ENCODE results near the gene OR52K1. TPM values are rescaled to one million over a fixed set of nuclear protein-coding genes. Genes with fewer than 3 reads are reported as not detected.

Gene OR52K1
- total RNA-seq, 4 donors from 2014 or later, result not detected

- intact Hi-C loops (cut with DNase I; ENCODE audit: low total_unique reads) (no loop called here), in situ Hi-C loops (cut with MboI; ENCODE audit: low pct_ligation_motif_present in 1 of 4, low pct_unique_long_range_greater_than_20kb in 1 of 4, low sequenced_read_pairs in 3 of 4) (no loop called here)
- Histone ChIP-seq H3K36me3 (no peaks in the 10 kb centered on the region), H3K27ac (no peak overlapping the region), H3K4me1 (peaks cover 0 to 9% (median 3%) of the 10 kb centered on the region in 4 donors), H3K27me3 (no peaks in the 10 kb centered on the region), H3K9me3 (no peaks in the 10 kb centered on the region), H3K4me3 (no peak overlapping the region)
- no peak for DNase-seq
- TF ChIP-seq EP300 (IDR thresholded peaks at IDR 0.05; ENCODE audit: low read depth) (no peak), POLR2AphosphoS5 (IDR thresholded peaks at IDR 0.05) (no peak), POLR2A (IDR thresholded peaks at IDR 0.05) (no peak), CTCF (IDR thresholded peaks at IDR 0.05) (no peak)
- WGBS, 2 donors (ENCODE audit: low coverage in 1 of 2), result 0 to 32% methylated on average over 1 of the region's 1 CpG
These were observed 27.0 kb upstream of the OR52K1 start for GRCh38 chr11:4455419-4455818.

GRCh38 chr11:4459500-4459899 lies 22.9 kb upstream of the OR52K1 start:
- Histone ChIP-seq H3K27ac (no peak overlapping the region), H3K36me3 (no peaks in the 10 kb centered on the region), H3K4me3 (no peak overlapping the region), H3K27me3 (no peaks in the 10 kb centered on the region), H3K4me1 (peaks cover 0 to 9% (median 3%) of the 10 kb centered on the region in 4 donors), H3K9me3 (peaks cover 2 to 3% of the 10 kb centered on the region in 2 donors)
- in situ Hi-C loops (cut with MboI; ENCODE audit: low pct_ligation_motif_present in 1 of 4, low pct_unique_long_range_greater_than_20kb in 1 of 4, low sequenced_read_pairs in 3 of 4) (no loop called here), intact Hi-C loops (cut with DNase I; ENCODE audit: low total_unique reads) (no loop called here)
- peak; percentile 17 for DNase-seq
- no peak for TF ChIP-seq EP300 (IDR thresholded peaks at IDR 0.05; ENCODE audit: low read depth)
- no peak for TF ChIP-seq POLR2AphosphoS5 (IDR thresholded peaks at IDR 0.05)
- TF ChIP-seq CTCF (IDR thresholded peaks at IDR 0.05), result no peak
- no peak for TF ChIP-seq POLR2A (IDR thresholded peaks at IDR 0.05)
- 9 to 30% methylated on average over 4 of the region's 4 CpGs for WGBS, 2 donors (ENCODE audit: low coverage in 1 of 2)

GRCh38 chr11:4460151-4460550 lies 22.3 kb upstream of the OR52K1 start:
- WGBS, 2 donors (ENCODE audit: low coverage in 1 of 2), result 95 to 100% methylated on average over 2 to 4 of the region's 4 CpGs
- Histone ChIP-seq H3K4me3 (no peak overlapping the region), H3K36me3 (no peaks in the 10 kb centered on the region), H3K9me3 (peaks cover 8 to 9% of the 10 kb centered on the region in 2 donors), H3K27me3 (no peaks in the 10 kb centered on the region), H3K27ac (no peak overlapping the region), H3K4me1 (peaks cover 0 to 9% (median 3%) of the 10 kb centered on the region in 4 donors)
- intact Hi-C loops (cut with DNase I; ENCODE audit: low total_unique reads), result no loop called here
- DNase-seq, result no peak
- in situ Hi-C loops (cut with MboI; ENCODE audit: low pct_ligation_motif_present in 1 of 4, low pct_unique_long_range_greater_than_20kb in 1 of 4, low sequenced_read_pairs in 3 of 4), result no loop called here
- TF ChIP-seq EP300 (IDR thresholded peaks at IDR 0.05; ENCODE audit: low read depth), result no peak

DNA sequence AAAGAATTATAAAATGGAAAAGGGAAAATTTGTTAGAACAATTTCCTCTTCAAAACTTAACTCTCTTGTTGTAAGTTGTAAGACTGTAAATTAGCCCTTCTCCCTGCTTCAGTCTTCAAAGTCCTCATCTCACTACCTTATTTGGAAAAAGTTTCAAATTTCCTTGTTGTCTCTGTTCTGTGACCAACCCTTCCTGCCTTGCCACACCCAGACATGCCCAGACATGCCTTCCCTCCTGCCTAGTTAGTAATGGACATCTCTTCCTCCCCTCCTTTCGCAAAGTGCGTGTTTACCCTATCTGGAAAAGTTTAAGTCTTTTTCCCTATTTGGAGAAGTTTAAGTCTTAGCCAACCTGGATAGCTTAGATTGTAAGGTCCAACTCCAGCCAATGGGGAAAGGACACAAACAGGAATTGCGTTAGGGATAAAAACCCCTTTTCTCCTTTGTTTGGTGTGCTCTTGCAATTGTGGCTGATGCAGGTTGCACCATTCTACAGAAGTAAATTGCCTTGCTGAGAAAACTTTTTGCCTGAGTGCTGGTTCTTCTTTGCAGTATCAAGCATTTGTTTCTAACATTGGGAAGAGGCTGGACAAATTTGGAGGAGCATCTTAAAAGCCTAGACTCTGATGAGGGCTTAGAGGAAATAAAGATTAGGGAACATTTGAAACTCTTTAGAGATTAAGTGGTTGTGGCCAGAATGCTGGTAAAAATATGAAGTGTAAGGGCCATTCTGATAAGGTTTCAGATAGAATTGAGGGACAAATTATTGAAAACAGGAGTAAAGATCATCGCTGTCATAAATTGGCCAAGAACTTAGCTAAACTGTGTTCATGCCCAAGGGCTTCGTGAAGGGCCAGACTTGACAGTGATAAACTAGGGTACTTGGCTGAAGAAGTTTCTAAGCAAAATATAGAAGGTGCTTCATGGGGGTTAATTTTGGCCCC lies 18.0 kb upstream of the OR52K1 start:
- 89 to 94% methylated on average over 3 to 5 of the region's 5 CpGs for WGBS, 2 donors (ENCODE audit: low coverage in 1 of 2)
- TF ChIP-seq EP300 (IDR thresholded peaks at IDR 0.05; ENCODE audit: low read depth) (no peak), POLR2AphosphoS5 (IDR thresholded peaks at IDR 0.05) (no peak), POLR2A (IDR thresholded peaks at IDR 0.05) (no peak)
- H3K27me3 ChIP-seq, result no peaks in the 10 kb centered on the region
- no peaks in the 10 kb centered on the region for H3K36me3 ChIP-seq
- H3K9me3 ChIP-seq, result peaks cover 9% of the 10 kb centered on the region in 2 donors
- no peak overlapping the region for H3K4me3 ChIP-seq
- intact Hi-C loops (cut with DNase I; ENCODE audit: low total_unique reads) (no loop called here), in situ Hi-C loops (cut with MboI; ENCODE audit: low pct_ligation_motif_present in 1 of 4, low pct_unique_long_range_greater_than_20kb in 1 of 4, low sequenced_read_pairs in 3 of 4) (no loop called here)
- peaks cover 0 to 4% (median 0%) of the 10 kb centered on the region in 4 donors for H3K4me1 ChIP-seq
- no peak for DNase-seq
- H3K27ac ChIP-seq, result no peak overlapping the region

DNA sequence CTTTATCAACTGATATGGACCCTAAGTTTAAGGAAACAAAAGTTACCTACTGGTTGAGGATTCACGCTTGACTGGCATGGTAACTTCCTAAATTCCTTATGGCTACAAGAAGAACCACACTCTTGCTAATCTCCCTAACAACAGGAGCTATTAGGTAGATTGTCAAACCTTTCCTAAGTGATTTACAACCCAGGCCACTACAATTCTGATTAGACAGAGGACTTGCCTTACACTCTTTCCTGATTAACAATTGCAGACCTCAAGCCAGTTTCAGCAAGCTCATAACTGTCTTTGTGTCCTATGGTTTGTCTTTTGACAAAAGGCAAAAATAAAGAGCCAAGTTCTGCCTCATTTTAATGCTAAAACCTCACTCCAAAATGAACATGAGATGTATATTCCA lies 17.0 kb upstream of the OR52K1 start:
- DNase-seq, result no peak
- WGBS, 2 donors (ENCODE audit: low coverage in 1 of 2), result 94% methylated on average over 1 of the region's 1 CpG; no CpG with 5 or more reads in 1 of the 2 donors
- in situ Hi-C loops (cut with MboI; ENCODE audit: low pct_ligation_motif_present in 1 of 4, low pct_unique_long_range_greater_than_20kb in 1 of 4, low sequenced_read_pairs in 3 of 4), result no loop called here
- Histone ChIP-seq H3K36me3 (no peaks in the 10 kb centered on the region), H3K27ac (no peak overlapping the region), H3K4me3 (no peak overlapping the region), H3K27me3 (no peaks in the 10 kb centered on the region), H3K4me1 (no peaks in the 10 kb centered on the region), H3K9me3 (peaks cover 9% of the 10 kb centered on the region in 2 donors)
- TF ChIP-seq CTCF (IDR thresholded peaks at IDR 0.05) (no peak), POLR2AphosphoS5 (IDR thresholded peaks at IDR 0.05) (no peak), POLR2A (IDR thresholded peaks at IDR 0.05) (no peak), EP300 (IDR thresholded peaks at IDR 0.05; ENCODE audit: low read depth) (no peak)
- intact Hi-C loops (cut with DNase I; ENCODE audit: low total_unique reads), result no loop called here

Measured in transverse colon (tissue), 4 donors.